Lung (tissue), 12 donors: Measurements from ENCODE around the gene DDOST. TPM values are rescaled to one million over a fixed set of nuclear protein-coding genes. Genes with fewer than 3 reads are reported as not detected.

Source experiments
- ATAC-seq: fragments of 200-7000 bp; cut with Tn5 transposase; one replicate; pipeline ENCODE4 v1.9.1; 2020; ENCODE audit warnings: moderate number of reproducible peaks; ENCODE audit not compliant: insufficient read depth, low FRiP score
- DNase-seq, 3 donors: peaks; one replicate each; pipeline ENCODE4 v3.0.0-alpha.2; 2013 to 2017
- H3K27ac ChIP-seq, 2 donors: one replicate each; pipeline ENCODE4 v1.5.1; 2013; ENCODE audit warnings: mild to moderate bottlenecking in 2 of 2, moderate library complexity in 2 of 2, control low read depth in 1 of 2, inconsistent platforms in 1 of 2, low read depth in 1 of 2, low read length in 1 of 2
- H3K27me3 ChIP-seq, 3 donors: one replicate each; pipeline ENCODE4 v1.5.1; 2013; ENCODE audit warnings: low read length in 2 of 3; ENCODE audit not compliant: control insufficient read depth in 3 of 3, insufficient read depth in 3 of 3
- H3K36me3 ChIP-seq, 4 donors: one replicate each; pipeline ENCODE4 v1.5.1; 2013; ENCODE audit warnings: low read length in 4 of 4, mild to moderate bottlenecking in 1 of 4, moderate library complexity in 1 of 4; ENCODE audit not compliant: control insufficient read depth in 4 of 4, insufficient read depth in 4 of 4
- H3K4me1 ChIP-seq, 5 donors: one replicate each; pipeline ENCODE4 v1.5.1; 2013; ENCODE audit warnings: low read length in 5 of 5, mild to moderate bottlenecking in 2 of 5, moderate library complexity in 1 of 5; ENCODE audit not compliant: control insufficient read depth in 5 of 5, insufficient read depth in 5 of 5
- H3K4me3 ChIP-seq: one replicate; pipeline ENCODE4 v1.5.1; 2013; ENCODE audit warnings: mild to moderate bottlenecking, control low read depth, moderate library complexity
- H3K9ac ChIP-seq, 2 donors: one replicate each; pipeline ENCODE4 v1.5.1; 2013; ENCODE audit warnings: low read length in 2 of 2, control low read depth in 1 of 2; ENCODE audit not compliant: insufficient read depth in 1 of 2
- H3K9me3 ChIP-seq, 4 donors: one replicate each; pipeline ENCODE4 v1.5.1; 2013; ENCODE audit warnings: low read length in 3 of 4, mild to moderate bottlenecking in 1 of 4, moderate library complexity in 1 of 4; ENCODE audit not compliant: control insufficient read depth in 4 of 4, insufficient read depth in 3 of 4
- WGBS, 2 donors: extraction: QIAGEN DNeasy Blood & Tissue Kit; methylation state at CpG; one replicate each; pipeline ENCODE4 v1.1.7; 2013; 5-methylcytosine and 5-hydroxymethylcytosine counted together
- polyA plus RNA-seq, 2 donors: library from polyadenylated mRNA; stranded (reverse); fragments of 200-250 nt; gene quantifications; one replicate each; pipeline ENCODE4 v1.2.1, GENCODE V29; 2013
- total RNA-seq, 2 donors: library from RNA; depleted of rRNA in 1 of 2; stranded (reverse); fragments of >200 nt in 1 of 2; gene quantifications; one replicate each; pipeline ENCODE4 v1.2.1, GENCODE V29; 2014 to 2021
- TF ChIP-seq, protein P1 (sequence below): IDR thresholded peaks from 2 replicates; pipeline ENCODE4 v1.5.1; 2012; ENCODE audit warnings: mild to moderate bottlenecking; ENCODE audit errors: control extremely low read depth, extremely low read depth
- donor health status: control.
- donor health status: control.
- donor health status: Bipolar disorder and iron deficiency.
- donor health status: healthy.
- donor health status: DM: yes; HTN: yes; CAD: no.

Gene DDOST
- total and polyA plus RNA-seq, 4 donors: 121 to 304 (median 228) TPM

DNA sequence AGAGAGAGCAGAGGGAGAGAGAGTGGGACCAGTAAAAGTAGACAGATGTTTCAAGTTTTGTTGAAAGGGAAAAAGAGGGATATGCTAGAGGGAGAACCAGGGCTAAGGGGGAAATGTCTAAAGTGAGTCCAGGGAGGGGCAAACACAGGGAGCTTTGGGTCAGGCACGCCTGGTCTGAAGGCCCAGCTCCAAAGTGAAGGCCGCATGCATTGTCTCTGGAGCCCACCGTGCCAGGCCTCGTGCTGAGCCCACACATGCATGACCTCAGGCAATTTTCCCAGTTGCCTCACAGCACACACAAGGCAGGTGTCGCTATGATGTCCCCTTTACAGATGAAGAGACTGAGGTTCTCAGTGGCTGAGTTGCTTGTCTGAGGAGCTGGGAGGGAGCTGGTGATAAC, 40.7 kb upstream of the DDOST start:
- no peaks in the 10 kb centered on the region for H3K36me3 ChIP-seq
- no peak overlapping the region for H3K27ac ChIP-seq
- DNase-seq (no peak), ATAC-seq (no peak)
- TF ChIP-seq, protein P1, sequence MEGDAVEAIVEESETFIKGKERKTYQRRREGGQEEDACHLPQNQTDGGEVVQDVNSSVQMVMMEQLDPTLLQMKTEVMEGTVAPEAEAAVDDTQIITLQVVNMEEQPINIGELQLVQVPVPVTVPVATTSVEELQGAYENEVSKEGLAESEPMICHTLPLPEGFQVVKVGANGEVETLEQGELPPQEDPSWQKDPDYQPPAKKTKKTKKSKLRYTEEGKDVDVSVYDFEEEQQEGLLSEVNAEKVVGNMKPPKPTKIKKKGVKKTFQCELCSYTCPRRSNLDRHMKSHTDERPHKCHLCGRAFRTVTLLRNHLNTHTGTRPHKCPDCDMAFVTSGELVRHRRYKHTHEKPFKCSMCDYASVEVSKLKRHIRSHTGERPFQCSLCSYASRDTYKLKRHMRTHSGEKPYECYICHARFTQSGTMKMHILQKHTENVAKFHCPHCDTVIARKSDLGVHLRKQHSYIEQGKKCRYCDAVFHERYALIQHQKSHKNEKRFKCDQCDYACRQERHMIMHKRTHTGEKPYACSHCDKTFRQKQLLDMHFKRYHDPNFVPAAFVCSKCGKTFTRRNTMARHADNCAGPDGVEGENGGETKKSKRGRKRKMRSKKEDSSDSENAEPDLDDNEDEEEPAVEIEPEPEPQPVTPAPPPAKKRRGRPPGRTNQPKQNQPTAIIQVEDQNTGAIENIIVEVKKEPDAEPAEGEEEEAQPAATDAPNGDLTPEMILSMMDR: no peak
- H3K4me1 ChIP-seq: peaks cover 0 to 3% (median 0%) of the 10 kb centered on the region in 5 donors
- no peak overlapping the region for H3K4me3 ChIP-seq
- no peak overlapping the region for H3K9ac ChIP-seq
- no peaks in the 10 kb centered on the region for H3K9me3 ChIP-seq
- no peaks in the 10 kb centered on the region for H3K27me3 ChIP-seq
- WGBS, 2 donors: 91 to 94% methylated on average over 5 of the region's 5 CpGs

GRCh38 chr1:20701446-20701845, 40.3 kb upstream of the DDOST start:
- Histone ChIP-seq H3K4me3 (no peak overlapping the region), H3K27ac (no peak overlapping the region), H3K36me3 (no peaks in the 10 kb centered on the region), H3K9ac (no peak overlapping the region), H3K27me3 (no peaks in the 10 kb centered on the region), H3K4me1 (peaks cover 0 to 3% (median 0%) of the 10 kb centered on the region in 5 donors), H3K9me3 (no peaks in the 10 kb centered on the region)
- ATAC-seq: no peak
- 86 to 88% methylated on average over 9 of the region's 9 CpGs for WGBS, 2 donors
- TF ChIP-seq, protein P1: no peak
- DNase-seq: no peak

DNA sequence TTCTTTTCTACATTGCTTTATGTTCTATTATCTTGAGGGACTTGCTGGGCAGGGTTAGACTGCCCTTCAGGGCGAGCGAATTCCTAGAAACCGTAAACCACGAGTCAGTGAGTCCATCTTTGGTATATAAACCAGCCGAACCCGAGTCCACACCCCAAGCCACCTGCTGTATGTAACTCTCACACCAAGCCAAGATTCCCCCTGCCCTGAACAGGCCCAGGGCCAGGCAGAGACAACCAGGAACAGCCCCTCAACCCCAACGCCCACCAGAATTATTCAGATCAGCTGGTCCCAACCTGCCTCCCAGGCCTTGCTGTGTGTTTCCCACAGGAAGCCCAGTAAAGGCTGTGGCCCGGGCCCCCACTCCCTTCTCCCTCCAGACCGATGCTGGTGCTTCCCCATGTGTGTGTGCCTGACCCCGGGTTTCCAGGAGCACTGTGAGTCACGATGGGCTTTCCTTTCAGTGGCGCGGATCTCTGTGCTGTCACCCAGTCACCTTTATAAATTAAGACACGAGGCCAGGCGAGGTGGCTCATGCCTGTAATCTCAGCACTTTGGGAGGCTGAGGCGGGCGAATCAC, 39.6 kb upstream of the DDOST start:
- Histone ChIP-seq H3K9me3 (no peaks in the 10 kb centered on the region), H3K4me3 (no peak overlapping the region), H3K4me1 (peaks cover 0 to 3% (median 0%) of the 10 kb centered on the region in 5 donors), H3K9ac (no peak overlapping the region), H3K27ac (no peak overlapping the region), H3K36me3 (no peaks in the 10 kb centered on the region), H3K27me3 (no peaks in the 10 kb centered on the region)
- TF ChIP-seq, protein P1: no peak
- WGBS, 2 donors: 90 to 93% methylated on average over 17 of the region's 17 CpGs
- no peak for DNase-seq
- ATAC-seq: no peak

DNA sequence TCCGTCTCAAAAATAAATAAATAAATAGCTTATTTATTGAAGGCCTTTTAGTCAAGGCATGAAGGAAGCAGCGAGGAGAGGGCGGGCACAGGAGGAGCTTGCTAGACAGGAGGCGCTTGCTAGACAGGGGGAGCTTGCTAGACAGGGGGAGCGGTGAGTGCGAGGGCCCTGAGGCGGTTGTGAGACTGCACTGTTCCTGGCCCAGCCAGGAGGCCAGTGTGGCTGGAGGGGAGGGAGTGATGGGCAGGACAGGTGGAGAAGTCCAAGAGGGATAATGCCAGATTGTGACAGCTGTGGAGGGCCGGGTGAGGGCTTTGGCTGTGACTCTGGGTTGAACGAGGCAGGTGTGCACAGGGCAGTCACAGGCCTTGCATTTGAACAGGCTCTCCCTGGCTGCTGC, 38.4 kb upstream of the DDOST start:
- DNase-seq (no peak), ATAC-seq (no peak)
- Histone ChIP-seq H3K27me3 (no peaks in the 10 kb centered on the region), H3K4me3 (no peak overlapping the region), H3K27ac (no peak overlapping the region), H3K9ac (no peak overlapping the region), H3K36me3 (no peaks in the 10 kb centered on the region), H3K9me3 (no peaks in the 10 kb centered on the region), H3K4me1 (peaks cover 0 to 3% (median 0%) of the 10 kb centered on the region in 5 donors)
- whole genome bisulfite sequencing, 2 donors: 89 to 95% methylated on average over 9 of the region's 9 CpGs
- TF ChIP-seq, protein P1: no peak
